GM21526 (cell line): ENCODE results near the gene ENOX2.
"Not testable (repeated sequence)": the region's sequence is repeated elsewhere in the genome, so short reads cannot be mapped to it uniquely, and the experiment has no call there.

Source experiments
- ATAC-seq: cut with Tn5 transposase; IDR thresholded peaks from one replicate; pipeline ENCODE4 v1.9.1; 2021; ENCODE audit warnings: moderate library complexity; ENCODE audit not compliant: unreplicated experiment, low FRiP score

Gene ENOX2

DNA sequence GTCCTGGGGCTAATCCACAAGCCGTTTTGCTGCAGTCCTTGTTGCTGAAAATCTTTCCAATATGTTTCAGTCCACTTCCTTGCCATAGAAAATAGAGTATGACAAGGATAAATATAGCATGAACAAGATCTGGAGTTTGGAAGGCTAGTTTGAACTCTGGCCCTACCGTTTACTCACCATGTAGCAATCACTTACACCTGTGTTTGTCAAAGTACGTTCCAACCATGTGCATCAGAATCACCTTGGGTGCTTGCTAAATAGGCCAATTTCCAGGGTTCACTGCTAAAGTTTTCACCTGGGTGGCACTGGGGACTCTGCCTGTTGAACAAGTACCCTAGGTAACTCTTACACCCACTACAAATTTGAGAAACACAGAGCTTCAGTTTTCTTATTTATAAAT lies 188.9 kb downstream of the ENOX2 start:
- no peak for ATAC-seq

DNA sequence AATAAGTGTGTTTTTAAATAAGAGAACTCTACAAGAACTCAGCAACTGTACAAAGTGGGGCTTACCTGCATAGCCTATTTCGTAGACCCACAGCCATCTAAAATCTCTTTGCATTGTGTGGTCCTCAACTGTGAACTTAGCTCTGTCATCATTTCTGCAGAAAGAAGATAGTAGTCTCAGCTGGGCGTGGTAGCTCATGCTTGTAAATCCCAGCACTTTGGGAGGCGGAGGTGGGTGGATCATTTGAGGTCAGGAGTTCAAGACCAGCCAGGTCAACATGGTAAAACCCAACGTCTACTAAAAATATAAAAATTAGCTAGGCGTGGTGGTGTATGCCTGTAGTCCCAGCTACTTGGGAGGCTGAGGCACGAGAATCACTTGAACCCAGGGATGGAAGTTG lies 193.8 kb downstream of the ENOX2 start:
- not testable (repeated sequence) for ATAC-seq

DNA sequence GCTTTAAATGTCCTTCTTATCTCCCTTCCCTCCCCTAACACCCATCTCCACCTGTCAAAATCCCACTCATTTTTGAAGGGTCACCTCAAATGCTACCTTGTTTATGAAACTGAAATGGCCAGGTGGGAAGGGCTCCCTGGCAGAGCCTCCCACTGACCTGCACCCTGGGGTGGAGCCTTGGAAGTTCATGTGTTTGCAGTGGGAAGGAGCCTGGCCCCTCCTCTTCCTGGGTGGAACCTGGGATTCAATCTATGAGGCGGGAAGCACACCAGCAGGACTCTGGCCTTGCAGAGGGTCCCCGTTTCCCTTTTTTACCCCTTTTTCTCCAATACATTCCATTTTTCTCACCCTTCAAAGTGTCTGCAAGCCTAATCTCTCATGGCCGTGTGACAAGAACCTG lies 197.4 kb downstream of the ENOX2 start:
- ATAC-seq, result no peak

DNA sequence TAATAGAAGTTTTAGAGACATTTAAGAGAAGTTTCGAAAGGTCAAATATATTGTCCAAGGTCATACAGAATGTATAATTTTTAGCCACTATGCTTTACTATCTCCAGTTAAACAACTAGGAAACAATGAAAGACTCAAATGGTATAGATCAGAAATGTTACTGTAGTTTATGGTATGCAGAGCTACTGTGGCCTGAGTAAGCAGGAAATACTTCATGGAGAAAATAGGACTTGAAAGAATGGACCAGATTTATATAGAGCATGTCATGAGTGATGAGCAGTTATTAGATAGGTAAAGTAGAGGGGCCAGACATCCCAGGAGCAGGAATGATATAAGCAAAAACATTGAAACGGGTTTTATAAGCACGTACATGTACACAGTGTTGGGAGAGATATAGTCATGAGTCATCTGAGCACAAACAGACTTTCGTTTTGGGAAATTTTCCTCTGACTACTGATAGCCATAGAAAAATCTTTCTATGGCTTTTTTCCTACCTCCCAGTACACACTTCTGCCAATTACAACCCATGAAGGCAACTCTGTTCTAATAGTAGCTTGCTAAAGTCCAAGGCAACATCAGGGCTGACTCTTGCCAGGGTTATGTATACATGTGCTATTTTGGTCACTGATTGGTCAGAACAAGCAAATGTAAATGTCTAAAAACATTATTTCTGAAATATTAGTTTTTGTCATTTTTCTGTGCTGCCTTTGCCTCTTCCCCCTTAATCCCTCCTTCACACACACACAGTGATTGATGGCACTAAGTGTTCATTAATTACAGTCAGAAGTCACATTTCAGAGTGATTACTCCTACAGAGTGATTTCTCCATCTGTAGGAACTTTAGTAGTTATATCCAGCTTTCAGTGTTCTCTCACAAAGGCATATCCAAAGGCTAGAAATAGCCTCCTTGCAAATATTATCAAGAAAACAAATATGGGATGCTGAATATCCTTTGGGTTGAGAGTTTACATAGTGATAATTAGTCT lies 198.7 kb downstream of the ENOX2 start:
- ATAC-seq, result no peak

DNA sequence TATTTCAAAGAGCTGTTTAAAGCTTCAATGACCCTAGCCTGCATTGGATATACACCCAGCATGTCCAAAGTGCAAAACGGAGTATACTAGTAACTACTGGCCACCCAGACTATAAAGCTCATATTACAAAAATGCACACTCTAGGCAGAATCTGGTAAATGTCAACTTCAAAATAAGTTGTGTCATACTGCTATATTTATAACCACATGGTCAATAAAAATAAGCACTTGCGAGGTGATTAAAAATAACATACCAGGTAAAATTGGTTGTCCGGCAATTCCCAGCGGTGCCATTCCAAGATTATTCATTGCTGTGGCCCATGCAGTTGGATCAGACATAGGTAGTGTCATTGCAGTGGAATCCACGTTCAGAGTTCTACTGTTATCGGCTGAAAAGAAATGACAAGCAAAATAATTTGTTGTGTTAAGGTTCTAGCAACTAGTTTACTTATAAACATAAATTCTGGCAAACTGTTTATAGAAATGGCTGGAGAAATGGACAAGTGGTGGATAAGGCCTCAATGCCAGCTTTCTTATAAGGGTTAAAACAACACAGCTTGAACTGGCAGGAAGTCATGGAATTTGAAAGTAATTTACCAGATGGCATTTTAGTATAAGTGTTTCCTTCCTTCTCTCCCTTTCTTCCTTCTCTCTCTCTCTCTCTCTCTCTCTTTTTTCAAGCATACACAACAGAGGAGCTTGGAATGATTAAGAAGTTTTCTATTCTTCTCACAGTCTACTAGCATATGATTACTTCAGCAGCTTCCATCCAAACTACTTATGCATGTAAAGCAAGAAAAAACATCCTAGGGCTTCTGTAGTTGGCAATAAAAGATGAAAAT lies 199.9 kb downstream of the ENOX2 start:
- ATAC-seq, result no peak

DNA sequence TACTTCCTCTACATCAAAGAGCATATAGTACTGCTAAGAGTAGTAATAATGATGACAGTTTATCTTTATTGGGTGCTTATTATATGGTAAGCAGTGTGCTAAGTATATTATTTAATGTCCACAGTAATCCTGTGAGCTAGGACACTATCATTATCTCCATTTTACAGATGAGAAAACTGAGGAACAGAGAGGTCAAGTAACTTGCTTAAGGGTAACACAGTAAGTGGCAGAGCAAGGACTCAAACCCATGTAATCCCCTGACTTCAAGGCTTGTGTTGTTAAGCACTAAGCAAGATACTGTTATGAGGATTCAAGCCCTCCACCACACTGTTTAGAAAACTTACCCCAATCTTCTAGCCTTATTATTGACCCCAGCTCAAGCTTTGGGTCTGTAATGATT lies 202.4 kb downstream of the ENOX2 start:
- no peak for ATAC-seq

DNA sequence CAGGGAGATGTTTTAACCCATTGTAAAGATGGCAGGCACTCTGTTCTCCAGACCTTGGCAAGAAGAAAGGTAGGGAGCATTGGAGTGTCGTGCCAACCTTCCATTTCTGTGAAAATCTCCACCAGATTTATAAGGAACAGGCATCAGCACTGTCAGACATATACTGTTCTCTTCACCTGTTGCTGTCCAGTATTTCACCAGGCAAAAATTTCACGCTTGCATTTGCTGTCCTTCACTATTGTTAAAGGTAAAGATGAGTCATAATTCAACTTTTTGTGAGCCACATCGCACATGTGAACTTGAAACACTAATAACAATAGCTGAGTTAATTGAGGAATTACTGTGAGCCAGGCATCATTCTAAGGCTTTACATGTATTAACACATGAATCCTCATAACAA lies 203.4 kb downstream of the ENOX2 start:
- no peak for ATAC-seq

DNA sequence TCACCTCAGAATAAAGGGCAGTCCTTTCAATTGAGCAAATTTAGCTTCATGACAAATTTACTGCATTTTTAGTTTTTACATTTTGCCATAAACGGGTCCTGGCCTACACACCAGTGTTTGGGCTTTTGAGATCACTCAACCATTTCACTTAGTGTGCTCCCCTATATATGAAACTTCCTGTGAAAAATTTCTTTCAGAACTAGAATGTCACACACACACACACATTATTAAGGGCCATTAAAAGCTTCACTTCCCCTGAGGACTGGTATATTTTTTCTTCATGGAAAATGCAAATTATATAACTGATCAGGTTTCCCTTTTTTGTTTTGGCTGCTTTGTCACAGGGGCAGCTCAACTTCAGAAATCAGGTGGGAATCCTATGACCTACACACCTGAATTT lies 206.5 kb downstream of the ENOX2 start:
- no peak for ATAC-seq

DNA sequence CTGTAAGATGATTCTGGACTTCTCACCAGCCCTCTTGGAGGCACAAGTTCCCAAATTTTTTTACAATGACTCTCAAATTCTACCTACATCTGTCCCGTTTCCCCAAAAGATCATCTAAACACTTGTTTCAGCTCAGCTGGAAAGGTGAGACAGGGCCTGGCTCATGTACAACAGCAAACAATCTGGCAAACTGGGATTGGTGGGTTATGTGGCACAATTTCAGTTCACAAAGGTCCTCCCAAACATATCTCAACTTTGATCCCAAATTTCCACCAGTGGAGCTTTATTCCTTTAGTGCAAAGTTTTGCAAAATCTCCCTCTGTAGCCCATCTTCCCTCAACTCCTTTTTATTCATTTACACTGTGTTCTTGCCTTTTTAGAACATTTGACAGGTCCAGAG lies 207.1 kb downstream of the ENOX2 start:
- ATAC-seq, result no peak

DNA sequence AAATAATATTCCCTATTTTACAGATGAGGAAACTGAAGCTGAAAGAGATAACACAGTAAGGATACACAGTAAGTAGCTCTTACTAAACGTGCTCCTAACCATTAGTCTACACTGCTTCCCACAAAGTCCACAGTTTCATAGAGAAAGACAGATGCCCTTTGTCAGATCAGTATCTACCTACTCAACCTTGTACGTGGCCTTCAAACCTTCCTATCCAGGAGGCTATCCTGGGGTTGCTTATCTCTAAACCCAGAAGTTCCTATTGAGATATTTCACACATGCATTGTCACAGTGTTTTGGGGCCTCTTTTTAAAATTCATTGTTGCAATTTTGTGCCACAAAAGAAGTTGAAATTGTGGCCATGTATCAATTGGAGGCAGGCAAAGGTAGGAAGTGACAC lies 208.0 kb downstream of the ENOX2 start:
- ATAC-seq, result no peak

DNA sequence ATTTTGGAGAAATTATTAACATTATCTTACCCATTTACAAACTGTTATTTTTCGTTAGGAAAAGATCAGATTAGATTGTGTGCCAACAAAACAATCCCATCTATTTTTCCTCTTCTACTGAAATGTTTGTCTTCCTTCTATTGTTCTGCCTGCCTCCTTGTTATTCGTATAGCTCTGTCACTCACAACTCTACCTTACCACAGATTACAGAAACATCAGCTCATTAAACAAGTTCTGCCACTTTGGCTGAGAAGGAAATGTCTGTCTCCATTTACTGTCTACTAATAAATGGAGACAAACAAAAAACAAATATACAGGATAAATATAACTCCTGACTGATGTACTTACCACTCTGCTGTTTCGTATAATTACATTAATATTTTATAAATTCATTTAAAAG lies 211.4 kb downstream of the ENOX2 start:
- no peak for ATAC-seq

DNA sequence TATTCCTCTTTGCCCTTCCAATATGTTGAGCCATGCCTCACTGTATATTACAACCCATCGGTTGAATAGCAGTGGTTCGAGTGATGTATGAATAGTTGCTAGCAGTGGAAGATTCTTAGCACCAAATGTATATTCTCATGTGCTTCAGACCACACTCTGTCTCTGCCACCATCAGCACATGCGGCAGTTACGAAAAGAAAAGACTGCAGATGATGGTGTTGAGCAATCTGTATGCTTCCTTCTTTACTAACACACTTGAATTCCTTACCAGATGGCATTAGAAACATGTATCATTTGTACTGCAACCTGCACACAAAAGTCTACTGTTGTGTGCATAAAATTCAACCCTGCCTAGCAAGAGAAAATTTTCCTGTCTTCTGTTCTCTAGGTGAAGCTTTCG lies 214.6 kb downstream of the ENOX2 start:
- ATAC-seq, result no peak

DNA sequence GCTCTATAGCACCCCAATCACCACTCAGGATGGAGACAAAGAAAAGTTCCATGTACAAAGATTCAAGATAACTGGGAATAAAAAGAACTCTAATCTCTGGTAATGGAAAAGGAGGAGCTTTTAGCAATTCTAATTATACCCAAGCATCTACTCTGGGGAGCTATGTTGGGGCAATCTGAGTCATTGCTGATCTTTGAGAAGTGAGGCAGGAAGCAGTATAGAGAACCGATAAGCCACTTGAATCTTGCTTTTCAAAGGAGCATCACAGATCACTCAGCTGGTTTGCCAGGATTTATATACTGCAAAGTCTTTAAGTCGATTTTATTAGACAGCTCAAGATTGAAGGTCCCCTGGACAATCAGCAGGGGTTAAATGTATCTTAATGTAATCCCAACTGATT lies 220.0 kb downstream of the ENOX2 start:
- ATAC-seq, result no peak

DNA sequence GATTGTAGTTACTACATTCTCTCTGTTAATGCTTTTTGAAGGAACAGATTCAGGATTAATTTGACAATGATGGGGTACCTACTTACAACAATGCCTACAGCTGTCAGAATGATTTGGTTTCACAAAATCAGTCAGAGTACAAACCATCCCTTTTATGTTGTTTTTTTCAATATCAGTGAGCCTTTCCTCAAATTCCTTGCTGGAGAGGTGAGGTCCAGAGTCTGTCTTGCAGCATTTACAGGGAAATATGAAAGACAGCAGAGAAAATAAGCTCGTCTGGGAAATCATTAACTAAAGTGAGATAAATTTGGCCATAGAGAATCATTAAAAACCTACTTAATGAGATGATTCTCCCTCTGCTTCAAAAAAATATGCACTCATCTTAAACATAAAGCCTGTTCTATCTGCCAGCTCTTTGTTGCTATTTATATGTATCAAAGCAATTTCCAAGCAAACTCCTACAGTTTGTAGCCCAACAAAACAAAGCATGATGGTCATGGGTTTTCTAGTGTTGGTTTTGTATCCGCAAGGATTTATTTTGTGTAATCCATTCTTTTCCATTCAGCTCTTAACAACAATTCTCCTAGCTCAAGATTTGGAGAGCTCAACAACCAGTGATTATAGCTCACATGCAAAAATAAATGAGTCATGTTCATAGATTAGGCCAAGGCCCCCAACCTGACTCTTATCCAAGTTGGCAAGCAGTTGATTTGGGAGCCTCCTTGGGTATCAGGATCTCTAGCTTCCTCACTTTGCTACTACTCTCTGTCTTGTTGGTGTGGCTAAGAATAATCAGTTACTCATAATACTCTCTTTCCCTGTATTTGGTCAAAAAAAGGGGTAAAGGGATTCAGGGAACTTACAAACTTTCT lies 222.6 kb downstream of the ENOX2 start:
- no peak for ATAC-seq

DNA sequence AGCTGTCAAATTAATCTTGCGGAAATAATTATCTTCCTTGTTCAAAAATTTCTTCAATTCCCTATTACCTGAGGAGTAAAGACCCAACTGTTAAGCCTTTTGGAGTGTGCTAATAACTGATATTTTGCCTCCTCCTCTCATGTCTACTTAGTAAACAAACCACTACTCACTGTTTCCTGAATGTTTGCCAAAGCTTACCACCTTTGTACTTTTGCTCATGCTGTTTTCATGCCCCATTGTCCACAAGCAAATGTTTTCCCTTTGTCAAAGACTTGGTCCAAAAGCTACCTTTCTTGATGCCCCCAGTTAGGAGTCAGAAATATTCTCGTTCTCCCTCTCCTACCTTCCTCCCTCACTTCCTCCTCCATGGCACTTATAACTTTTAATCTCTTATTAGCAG lies 226.1 kb downstream of the ENOX2 start:
- no peak for ATAC-seq

DNA sequence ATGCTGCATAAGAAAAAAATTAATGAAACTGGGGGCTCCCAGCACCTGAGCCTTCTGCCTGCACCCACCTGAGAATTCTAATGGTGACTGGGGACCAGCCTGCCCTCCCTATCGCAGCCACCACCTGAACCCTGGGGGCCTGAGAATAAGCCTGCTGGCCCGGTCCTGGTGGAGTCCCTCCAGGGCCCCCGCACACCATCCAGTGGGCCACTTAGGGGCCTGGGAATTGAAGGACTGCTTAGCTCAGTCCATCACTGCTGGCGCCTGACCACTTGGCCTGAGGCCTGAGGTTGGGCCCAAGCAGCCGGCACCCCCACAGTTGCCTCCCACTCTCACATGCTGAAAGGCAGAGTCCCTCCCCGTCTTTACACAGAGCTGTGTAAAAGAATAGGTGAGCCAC lies 230.8 kb downstream of the ENOX2 start:
- no peak for ATAC-seq

DNA sequence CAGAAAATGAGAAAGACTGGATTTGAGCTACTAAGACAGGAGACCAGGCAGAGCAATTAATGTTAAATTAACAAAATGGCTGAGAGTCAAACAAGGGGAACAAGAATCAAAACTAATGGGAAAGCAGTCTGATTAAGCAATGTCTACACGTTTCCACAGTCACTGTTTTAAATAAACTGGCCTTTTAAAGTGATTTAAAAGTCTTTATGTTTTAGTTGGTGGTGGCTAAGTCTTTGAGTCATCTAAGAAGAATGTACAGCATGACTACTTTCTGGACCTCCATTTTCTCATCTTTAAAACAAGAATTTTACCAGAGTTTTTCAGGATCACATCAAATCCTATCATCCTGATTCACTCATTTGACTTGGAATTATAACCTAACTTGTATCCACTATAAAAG lies 233.8 kb downstream of the ENOX2 start:
- ATAC-seq, result no peak

DNA sequence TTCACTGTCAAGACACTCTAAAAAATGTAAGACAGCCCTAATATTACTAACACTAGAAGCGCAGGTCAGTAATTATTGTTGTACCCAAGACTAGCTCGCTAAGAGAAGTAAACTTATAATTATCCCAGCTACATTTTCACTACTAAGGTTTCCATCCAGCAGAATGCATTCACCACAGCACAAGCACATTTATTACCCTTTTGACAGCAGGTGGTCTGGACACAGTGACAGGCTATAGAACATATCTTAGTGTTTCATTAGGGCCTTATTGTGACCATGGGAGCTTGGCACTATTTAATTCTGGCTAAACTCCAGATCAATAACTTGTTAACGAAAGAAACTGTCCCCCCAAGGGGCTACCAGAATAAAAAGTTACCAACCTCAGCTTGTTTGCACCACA lies 237.7 kb downstream of the ENOX2 start:
- ATAC-seq, result no peak

DNA sequence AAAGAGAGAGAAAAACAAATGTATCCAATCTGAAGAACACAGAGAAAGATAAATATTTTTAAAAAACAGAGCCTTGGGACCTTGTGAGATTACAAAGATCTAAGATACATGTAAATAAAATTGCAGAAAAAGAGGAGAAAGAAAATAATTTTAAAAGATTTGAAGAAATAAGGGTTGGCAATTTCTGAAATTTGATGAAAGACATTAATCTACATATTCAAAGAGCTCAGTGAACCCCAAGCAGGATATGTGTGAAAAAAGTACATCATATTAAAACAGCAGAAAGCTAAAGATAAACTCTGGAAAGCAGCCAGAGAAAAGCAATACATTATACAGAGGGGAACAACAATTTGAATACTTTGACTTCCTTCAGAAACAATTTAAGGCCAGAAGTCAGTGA lies 244.7 kb downstream of the ENOX2 start:
- no peak for ATAC-seq

DNA sequence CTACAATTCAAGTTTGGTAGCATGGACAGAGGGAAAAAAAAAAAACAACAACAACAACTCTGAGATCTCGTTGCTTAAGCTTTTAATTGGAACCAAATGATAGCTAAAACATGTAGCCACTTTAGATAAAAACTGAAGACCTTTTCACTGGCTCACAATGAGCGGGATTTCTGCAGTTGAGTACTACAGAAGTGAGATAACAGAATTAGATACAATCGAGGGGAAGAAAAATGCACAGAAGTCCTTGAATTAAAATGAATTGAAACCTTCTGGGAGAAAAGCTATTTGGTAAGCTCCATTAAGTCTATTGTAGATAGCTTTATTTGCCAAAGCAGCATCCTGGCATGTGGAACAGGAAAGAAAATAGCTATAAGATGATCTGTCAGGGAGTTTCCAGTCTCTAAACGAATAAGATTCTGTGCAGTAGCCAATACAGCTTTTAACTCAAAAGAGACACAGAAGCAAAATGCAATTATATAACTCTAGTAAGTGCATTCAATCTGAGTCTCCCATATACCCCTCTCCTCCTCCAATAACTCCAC lies 248.5 kb downstream of the ENOX2 start:
- ATAC-seq, result no peak
